GM12873 (cell line): ENCODE results near the gene FBXW11.

Experiments
- TF ChIP-seq, protein P1 (sequence below): IDR thresholded peaks from 2 replicates; pipeline ENCODE4 v1.5.1; 2012; ENCODE audit warnings: low read depth, mild to moderate bottlenecking, moderate library complexity, low read length, control low read depth; ENCODE audit not compliant: insufficient read depth; ENCODE audit errors: missing control alignments

FBXW11 gene

DNA sequence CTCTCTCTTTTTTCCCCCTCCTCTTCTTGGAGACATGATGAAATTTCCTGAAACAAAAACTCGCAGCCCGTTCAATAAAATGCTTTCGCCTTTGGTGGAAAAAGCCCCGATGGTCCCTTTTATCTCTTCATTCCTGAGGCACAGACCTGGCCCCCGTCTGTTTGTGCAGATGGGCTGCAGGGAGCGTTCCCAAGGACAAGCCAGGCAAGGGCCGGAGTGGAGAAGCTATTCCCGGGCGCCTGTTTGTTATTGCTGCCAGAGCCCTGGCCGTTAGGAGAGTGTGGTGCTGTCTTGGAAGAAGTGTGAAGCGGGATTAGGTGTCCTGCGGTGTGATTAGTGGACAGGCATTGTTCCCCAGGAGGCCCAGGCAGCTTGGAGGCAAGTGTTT lies 149.0 kb downstream of the FBXW11 start:
- TF ChIP-seq, protein P1, sequence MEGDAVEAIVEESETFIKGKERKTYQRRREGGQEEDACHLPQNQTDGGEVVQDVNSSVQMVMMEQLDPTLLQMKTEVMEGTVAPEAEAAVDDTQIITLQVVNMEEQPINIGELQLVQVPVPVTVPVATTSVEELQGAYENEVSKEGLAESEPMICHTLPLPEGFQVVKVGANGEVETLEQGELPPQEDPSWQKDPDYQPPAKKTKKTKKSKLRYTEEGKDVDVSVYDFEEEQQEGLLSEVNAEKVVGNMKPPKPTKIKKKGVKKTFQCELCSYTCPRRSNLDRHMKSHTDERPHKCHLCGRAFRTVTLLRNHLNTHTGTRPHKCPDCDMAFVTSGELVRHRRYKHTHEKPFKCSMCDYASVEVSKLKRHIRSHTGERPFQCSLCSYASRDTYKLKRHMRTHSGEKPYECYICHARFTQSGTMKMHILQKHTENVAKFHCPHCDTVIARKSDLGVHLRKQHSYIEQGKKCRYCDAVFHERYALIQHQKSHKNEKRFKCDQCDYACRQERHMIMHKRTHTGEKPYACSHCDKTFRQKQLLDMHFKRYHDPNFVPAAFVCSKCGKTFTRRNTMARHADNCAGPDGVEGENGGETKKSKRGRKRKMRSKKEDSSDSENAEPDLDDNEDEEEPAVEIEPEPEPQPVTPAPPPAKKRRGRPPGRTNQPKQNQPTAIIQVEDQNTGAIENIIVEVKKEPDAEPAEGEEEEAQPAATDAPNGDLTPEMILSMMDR: no peak

DNA sequence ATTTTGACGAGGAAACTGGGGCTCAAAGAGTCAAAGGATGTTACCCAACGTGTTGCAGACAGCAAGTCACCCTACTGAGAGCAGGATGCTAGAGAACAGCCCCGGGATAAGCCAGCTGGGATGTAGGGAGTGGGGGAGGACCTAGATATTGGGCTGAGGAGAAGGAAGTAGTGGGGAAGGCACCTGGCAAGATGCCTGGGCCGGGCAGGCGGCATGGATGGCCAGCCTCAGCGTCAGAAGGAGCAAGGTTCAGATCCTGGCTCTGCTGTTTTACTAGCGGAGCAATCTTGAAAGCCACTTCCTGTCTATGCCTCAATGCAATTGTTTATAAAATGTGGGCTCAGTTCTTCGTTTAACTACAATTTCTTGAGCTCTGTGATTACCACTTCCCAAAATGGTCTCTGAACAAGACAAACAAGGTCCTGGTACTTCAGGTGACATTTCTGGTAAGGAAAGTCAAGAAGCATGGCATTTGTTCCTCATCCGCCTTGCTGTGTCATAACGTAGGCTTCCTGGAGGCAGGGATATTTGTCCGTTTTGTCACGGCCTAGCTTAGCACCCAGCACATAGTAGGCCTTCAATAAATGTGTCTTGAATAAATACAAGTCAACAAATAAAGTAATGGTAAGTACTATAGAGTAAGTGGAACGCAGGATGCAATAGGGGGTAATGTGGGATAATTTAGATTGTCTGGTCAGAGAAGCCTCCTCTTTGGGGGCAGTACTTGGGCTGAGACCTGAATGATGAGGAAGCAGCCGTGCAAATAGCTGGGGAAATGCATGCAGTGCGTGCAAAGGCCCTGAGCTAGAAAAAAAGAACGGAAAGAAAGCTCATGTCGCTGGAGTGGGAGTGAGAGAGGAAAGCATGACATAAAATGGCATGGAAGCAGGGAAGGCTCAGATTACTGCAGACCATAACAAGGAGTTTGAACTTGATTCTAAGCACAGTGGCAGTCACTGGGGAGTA lies 150.4 kb downstream of the FBXW11 start:
- TF ChIP-seq, protein P1: no peak

DNA sequence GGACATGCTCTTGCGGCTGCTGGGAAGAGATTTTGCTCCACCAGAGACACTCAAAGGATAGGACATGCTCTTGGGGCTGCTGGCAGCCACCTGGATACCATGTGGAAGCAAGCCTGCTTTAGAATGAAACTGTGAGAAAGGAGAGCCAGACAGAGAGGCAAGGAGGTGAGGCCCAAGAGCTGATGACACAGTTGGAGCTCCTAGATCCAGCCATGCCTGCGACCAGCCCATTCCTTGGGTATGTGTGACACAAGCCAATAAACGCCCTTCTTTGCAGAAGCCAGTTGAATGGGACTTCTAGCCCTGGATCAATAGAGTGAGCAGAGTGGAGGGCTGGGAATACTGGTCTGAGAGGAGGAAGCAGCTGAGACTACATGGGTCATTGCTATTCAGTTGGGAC lies 151.2 kb downstream of the FBXW11 start:
- TF ChIP-seq, protein P1: no peak

DNA sequence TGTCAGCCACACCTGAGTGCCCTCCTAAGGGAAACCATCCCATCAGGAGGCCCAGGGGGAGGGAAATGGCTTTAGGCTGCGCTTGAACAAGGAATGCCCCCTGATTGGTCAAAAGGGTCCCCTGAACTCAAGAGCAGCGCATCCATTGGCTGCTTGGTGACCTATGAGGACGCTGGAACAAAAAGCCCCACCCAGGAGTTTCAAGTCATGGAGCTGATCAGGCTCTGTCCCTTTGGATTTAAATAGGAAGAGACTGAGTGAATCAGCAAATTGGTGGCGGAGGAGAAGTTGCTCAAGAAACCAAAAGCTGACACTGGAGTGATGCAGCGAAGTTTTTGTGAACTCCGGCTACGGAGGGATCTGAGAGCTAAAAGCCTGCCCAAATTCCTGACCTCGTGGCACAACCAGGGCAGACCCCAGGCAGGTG lies 154.2 kb downstream of the FBXW11 start:
- TF ChIP-seq, protein P1: no peak

DNA sequence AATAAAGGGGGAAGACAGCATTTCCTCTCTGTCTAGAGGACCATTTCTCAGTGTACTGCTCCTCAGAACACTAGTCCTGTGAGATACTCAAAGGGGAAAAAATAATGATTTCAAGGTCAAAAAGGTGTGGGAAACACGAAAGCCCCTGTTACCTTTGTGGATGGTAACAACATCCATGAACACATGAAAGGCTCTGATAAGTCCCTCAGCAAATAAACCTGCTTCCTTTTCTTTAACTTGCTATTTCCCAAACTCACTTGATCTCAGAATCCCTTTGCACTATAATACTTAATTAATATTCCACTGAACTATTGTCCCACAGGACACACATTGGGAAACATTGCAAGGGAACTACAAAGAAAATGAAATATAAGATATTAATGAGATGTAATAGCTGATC lies 155.2 kb downstream of the FBXW11 start:
- TF ChIP-seq, protein P1: no peak

DNA sequence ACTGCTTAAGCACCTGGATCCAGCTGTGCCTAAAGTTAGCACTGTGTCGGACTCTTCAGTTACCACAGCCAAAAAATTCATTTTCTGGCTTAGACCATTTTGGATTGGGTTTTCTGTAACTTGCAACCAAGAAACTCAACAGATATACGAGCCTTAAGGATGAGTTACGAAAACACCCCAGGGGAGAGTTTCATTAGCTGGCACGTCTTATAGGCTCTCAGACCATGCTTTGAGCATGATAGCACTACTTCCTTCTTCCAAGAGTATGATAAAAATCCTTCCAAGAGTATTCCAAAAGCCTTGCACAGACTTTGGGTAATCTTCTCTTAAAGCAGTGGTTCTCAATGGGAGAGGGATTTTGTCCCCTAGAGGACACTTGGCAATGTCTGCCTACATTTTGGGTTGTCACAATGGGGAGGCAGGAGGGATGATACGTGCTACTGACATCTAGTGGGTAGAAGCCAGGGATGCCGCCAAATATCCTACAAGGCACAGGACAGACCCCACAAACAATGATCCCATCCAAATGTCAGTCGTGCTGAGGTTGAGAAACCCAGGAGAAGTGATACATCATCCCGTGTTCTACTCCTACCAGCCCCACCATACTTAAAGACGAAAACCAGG lies 156.0 kb downstream of the FBXW11 start:
- TF ChIP-seq, protein P1: peak; percentile 40

DNA sequence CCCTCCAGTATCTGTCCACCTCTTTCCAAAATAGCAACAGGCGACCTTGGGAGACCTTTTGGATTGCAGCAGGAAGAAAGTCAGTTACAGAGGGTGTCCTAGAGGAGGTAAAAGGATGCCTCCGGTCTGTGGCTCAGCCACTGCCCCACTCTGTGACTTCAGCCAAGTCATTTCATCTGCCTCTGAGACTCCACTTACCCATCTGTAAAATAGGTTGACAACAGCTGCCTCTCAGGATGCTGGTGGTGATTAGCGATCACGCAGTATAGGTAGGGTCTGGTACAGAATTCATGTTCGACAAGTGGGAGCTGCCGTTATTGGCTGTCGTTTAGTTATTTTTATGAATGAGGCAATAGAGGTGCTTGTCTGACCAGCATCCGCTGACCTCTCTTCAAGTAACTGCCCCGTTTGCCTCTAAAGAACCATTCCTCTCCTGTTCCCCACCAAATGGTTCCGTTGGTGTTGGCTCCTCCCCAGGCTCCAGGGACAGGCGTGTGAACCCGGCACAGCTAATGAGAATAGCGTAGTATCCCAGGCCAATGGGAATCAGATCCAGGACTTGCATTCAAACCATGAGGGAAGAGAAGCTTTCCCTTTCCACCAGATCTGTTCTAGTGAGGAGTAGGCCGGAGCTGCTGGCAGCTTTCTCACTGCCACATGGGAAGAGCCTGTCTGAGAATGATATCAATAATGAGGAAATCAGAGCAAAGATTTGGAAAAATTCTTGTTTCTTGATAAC lies 156.7 kb downstream of the FBXW11 start:
- TF ChIP-seq, protein P1: no peak
